Ishikawa (cell line): ENCODE data around the gene ADARB1.

Source experiments
- CEBPB ChIP-seq: IDR thresholded peaks from 2 replicates; pipeline ENCODE4 v1.6.1; 2012
- CREB1 ChIP-seq: IDR thresholded peaks from 2 replicates; pipeline ENCODE4 v1.6.1; 2012; ENCODE audit warnings: low read depth
- EGR1 ChIP-seq: IDR thresholded peaks from 2 replicates; pipeline ENCODE4 v1.6.1; 2012
- EP300 ChIP-seq: IDR thresholded peaks from 2 replicates; pipeline ENCODE4 v1.6.1; 2012; ENCODE audit warnings: borderline replicate concordance
- FOXM1 ChIP-seq: IDR thresholded peaks from 2 replicates; pipeline ENCODE4 v1.6.1; 2012; ENCODE audit warnings: low read depth, borderline replicate concordance
- NFIC ChIP-seq: IDR thresholded peaks from 2 replicates; pipeline ENCODE4 v1.6.1; 2012
- RAD21 ChIP-seq: IDR thresholded peaks from 2 replicates; pipeline ENCODE4 v1.6.1; 2012; ENCODE audit warnings: low read depth
- TAF1 ChIP-seq: IDR thresholded peaks from 2 replicates; pipeline ENCODE4 v1.6.1; 2012; ENCODE audit warnings: low read depth, mild to moderate bottlenecking
- TCF12 ChIP-seq: IDR thresholded peaks from 2 replicates; pipeline ENCODE4 v1.6.1; 2012; ENCODE audit warnings: low read depth
- TEAD4 ChIP-seq: IDR thresholded peaks from 2 replicates; pipeline ENCODE4 v1.6.1; 2012
- YY1 ChIP-seq: IDR thresholded peaks from 2 replicates; pipeline ENCODE4 v1.6.1; 2012; ENCODE audit warnings: low read depth
- ZBTB7A ChIP-seq: IDR thresholded peaks from 2 replicates; pipeline ENCODE4 v1.6.1; 2012; ENCODE audit warnings: low read depth
- TF ChIP-seq, protein P1 (sequence below): IDR thresholded peaks from 2 replicates; pipeline ENCODE4 v1.6.1; 2012; ENCODE audit warnings: low read depth, mild to moderate bottlenecking
- TF ChIP-seq, protein P2 (sequence below): IDR thresholded peaks from 2 replicates; pipeline ENCODE4 v1.6.1; 2012
- TF ChIP-seq, protein P3 (sequence below): IDR thresholded peaks from 2 replicates; pipeline ENCODE4 v1.6.1; 2012

ADARB1 gene

DNA sequence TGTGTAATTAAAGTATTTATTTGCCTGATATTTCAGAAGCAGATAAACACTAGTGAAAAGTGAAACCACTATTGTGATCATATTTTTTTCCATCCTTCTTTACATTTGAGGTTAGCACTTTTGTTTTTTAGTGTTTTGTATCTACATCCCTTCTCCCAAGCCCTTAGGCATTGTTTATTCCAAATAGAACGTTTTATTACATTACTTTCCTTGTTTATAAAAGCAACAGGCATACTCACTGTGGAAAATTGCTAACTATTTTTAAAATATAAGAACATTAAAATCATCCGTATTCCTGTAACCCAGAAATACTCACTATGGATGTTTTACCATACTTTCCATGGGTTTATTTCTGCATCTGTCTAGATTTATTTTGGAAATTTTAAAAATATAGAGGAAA is 109.5 kb downstream of the ADARB1 start:
- TF ChIP-seq EP300 (no peak), TAF1 (no peak), TEAD4 (no peak), TCF12 (no peak), NFIC (no peak), RAD21 (no peak), CEBPB (no peak), ZBTB7A (no peak), YY1 (no peak), FOXM1 (no peak)
- TF ChIP-seq, protein P1, sequence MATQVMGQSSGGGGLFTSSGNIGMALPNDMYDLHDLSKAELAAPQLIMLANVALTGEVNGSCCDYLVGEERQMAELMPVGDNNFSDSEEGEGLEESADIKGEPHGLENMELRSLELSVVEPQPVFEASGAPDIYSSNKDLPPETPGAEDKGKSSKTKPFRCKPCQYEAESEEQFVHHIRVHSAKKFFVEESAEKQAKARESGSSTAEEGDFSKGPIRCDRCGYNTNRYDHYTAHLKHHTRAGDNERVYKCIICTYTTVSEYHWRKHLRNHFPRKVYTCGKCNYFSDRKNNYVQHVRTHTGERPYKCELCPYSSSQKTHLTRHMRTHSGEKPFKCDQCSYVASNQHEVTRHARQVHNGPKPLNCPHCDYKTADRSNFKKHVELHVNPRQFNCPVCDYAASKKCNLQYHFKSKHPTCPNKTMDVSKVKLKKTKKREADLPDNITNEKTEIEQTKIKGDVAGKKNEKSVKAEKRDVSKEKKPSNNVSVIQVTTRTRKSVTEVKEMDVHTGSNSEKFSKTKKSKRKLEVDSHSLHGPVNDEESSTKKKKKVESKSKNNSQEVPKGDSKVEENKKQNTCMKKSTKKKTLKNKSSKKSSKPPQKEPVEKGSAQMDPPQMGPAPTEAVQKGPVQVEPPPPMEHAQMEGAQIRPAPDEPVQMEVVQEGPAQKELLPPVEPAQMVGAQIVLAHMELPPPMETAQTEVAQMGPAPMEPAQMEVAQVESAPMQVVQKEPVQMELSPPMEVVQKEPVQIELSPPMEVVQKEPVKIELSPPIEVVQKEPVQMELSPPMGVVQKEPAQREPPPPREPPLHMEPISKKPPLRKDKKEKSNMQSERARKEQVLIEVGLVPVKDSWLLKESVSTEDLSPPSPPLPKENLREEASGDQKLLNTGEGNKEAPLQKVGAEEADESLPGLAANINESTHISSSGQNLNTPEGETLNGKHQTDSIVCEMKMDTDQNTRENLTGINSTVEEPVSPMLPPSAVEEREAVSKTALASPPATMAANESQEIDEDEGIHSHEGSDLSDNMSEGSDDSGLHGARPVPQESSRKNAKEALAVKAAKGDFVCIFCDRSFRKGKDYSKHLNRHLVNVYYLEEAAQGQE: no peak
- TF ChIP-seq, protein P2, sequence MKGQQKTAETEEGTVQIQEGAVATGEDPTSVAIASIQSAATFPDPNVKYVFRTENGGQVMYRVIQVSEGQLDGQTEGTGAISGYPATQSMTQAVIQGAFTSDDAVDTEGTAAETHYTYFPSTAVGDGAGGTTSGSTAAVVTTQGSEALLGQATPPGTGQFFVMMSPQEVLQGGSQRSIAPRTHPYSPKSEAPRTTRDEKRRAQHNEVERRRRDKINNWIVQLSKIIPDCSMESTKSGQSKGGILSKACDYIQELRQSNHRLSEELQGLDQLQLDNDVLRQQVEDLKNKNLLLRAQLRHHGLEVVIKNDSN: no peak
- TF ChIP-seq, protein P3, sequence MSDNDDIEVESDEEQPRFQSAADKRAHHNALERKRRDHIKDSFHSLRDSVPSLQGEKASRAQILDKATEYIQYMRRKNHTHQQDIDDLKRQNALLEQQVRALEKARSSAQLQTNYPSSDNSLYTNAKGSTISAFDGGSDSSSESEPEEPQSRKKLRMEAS: no peak

DNA sequence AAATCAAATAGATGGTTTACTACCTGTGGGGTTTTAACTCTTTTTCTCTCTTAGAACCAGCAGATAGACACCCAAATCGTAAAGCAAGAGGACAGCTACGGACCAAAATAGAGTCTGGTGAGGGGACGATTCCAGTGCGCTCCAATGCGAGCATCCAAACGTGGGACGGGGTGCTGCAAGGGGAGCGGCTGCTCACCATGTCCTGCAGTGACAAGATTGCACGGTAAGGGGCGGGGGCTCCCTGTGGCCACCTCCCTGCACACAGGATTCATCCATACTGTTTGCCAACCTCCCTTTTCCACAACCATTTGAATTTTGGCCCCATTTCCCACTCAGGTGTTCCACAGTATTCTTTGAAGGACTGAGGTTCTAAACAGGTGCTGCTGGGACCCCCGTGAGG is 110.5 kb downstream of the ADARB1 start:
- no peak for TF ChIP-seq NFIC
- TF ChIP-seq CEBPB: no peak
- no peak for TF ChIP-seq ZBTB7A

DNA sequence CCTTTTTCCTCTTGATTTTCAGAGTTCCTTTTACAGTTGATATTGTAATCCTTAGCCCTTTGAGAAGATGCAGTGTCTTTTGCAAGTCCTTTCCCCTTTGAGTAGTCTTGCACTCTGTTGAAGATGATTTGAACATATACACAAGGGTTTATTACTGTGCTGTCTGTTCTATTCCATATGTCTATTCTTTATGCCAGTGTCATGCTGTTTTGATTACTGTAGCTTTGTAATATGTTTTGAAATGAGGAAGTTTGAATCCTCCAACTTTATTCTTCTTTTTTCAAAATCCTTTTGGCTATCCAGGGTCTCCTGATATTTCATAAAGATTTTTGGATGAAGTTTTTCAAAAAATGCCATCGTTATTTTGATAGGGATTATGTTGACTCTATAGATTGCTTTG is 112.3 kb downstream of the ADARB1 start:
- TF ChIP-seq, protein P3: no peak
- TF ChIP-seq NFIC (no peak), EP300 (no peak), TEAD4 (no peak), RAD21 (no peak)
- TF ChIP-seq, protein P1: no peak

DNA sequence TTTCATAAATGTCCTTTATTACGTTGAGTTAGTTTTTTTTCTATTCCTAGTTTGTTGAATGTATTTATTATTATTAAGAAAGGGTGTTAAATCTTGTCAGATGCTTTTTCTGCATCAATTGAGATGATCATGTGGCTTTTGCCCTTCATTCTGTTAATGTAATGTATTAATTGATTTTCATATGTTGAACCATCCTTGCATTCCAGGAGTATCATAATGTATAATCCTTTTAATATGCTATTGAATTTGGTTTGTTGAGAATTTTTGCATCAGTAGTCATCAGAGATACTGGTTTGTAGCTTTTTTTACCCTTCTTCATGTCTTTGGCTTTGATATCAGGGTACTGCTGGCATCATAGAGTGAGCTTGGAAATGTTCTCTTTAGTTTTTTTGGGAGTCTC is 113.3 kb downstream of the ADARB1 start:
- no peak for TF ChIP-seq RAD21
- TF ChIP-seq TAF1: no peak
- TF ChIP-seq, protein P1: no peak
- TF ChIP-seq, protein P3: no peak
- no peak for TF ChIP-seq TCF12
- TF ChIP-seq TEAD4: no peak
- TF ChIP-seq CEBPB: no peak
- TF ChIP-seq YY1: no peak
- TF ChIP-seq, protein P2: no peak
- no peak for TF ChIP-seq FOXM1
- TF ChIP-seq CREB1: no peak
- TF ChIP-seq EP300: no peak
- no peak for TF ChIP-seq NFIC
- no peak for TF ChIP-seq EGR1
- no peak for TF ChIP-seq ZBTB7A

DNA sequence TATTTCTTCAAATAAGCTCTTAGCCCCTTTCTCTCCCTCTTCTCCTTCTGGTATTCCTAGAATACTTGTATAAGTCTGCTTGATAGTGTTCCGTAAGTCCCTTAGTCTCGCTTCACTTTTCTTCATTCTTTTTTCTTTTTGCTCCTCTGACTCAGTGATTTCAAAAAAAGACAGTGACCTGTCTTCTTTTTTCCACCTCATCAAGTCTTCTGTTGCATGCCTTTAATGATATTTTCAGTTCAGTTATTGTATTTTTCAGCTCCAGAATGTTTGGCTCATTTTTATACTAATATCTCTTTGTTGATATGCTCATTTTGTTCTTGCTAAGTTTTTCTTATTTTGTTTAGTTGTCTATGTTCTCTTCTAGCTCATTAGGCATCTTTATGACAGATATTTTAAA is 115.6 kb downstream of the ADARB1 start:
- no peak for TF ChIP-seq TEAD4
- TF ChIP-seq EGR1: no peak
